ENCODE data around the gene SDE2.
"Not testable (repeated sequence)": the region's sequence is repeated elsewhere in the genome, so short reads cannot be mapped to it uniquely, and the experiment has no call there.

SDE2 gene

DNA sequence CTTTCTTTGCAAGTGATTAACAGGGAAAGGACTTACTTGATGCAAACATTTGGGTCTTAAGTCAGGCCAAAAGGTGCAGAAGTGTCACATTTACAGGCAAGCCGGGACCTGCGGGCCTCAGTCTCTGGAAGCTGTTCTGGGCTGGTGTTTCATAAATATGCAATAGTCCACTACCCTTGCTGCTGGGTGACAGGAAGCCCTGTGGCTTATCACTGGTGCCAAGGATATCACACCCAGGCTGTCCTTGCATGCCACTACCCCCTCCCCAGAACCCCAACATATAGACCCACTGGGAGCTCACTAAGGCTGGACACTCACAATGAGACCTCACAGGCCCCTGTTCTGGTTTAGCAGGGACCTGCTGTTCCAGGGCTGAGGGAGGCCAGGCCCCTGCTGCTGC lies 54.8 kb downstream of the SDE2 start:
- no peaks in the 10 kb centered on the region for H3K36me3 Mint-ChIP-seq (ENCODE audit: insufficient read depth)
- H3K4me3 Mint-ChIP-seq = no peak overlapping the region
- H3K4me1 Mint-ChIP-seq = peaks cover 8% of the 10 kb centered on the region
- DNase-seq (ENCODE audit: low spot score in 2 of 2) = no peak
- no peaks in the 10 kb centered on the region for H3K9me3 Mint-ChIP-seq
- H3K27ac Mint-ChIP-seq (ENCODE audit: low read depth) = peak overlapping the region; percentile 11
- H3K27me3 Mint-ChIP-seq = peaks cover 11% of the 10 kb centered on the region
- no peak for ATAC-seq (replicated peaks; ENCODE audit: extremely low read depth, poor library complexity, severe bottlenecking)

- no peak for ATAC-seq (replicated peaks; ENCODE audit: extremely low read depth, poor library complexity, severe bottlenecking)
- Mint-ChIP-seq H3K4me3 (no peak overlapping the region), H3K27me3 (peaks cover 3% of the 10 kb centered on the region), H3K27ac (ENCODE audit: low read depth) (no peak overlapping the region), H3K4me1 (peaks cover 8% of the 10 kb centered on the region), H3K36me3 (ENCODE audit: insufficient read depth) (no peaks in the 10 kb centered on the region), H3K9me3 (no peaks in the 10 kb centered on the region)
- DNase-seq (ENCODE audit: low spot score in 2 of 2) = no peak
Measured at GRCh38 chr1:225943582-225943981, 55.6 kb downstream of the SDE2 start.

- Mint-ChIP-seq H3K4me1 (peaks cover 8% of the 10 kb centered on the region), H3K27ac (ENCODE audit: low read depth) (no peak overlapping the region), H3K9me3 (no peaks in the 10 kb centered on the region), H3K36me3 (ENCODE audit: insufficient read depth) (no peaks in the 10 kb centered on the region), H3K4me3 (no peak overlapping the region), H3K27me3 (no peaks in the 10 kb centered on the region)
- DNase-seq (ENCODE audit: low spot score in 2 of 2) = no peak
- ATAC-seq (replicated peaks; ENCODE audit: extremely low read depth, poor library complexity, severe bottlenecking) = no peak
Measured at GRCh38 chr1:225942574-225942973, 56.6 kb downstream of the SDE2 start.

DNA sequence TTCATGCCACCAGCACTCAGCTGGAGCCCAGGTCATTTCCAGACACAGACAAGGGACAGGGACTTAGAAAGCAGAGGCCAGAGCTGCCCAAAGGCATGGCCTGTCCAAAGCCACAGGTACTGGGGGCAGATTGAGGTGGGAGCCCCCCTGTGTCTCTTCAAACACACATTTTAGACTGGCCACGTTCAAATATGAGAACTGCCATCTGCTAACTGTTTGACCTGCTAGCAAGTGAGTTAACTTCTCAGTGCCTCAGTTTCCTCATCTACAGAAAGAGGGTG lies 57.3 kb downstream of the SDE2 start:
- no peak overlapping the region for H3K4me3 Mint-ChIP-seq
- H3K27me3 Mint-ChIP-seq = no peaks in the 10 kb centered on the region
- H3K27ac Mint-ChIP-seq (ENCODE audit: low read depth) = no peak overlapping the region
- H3K36me3 Mint-ChIP-seq (ENCODE audit: insufficient read depth) = no peaks in the 10 kb centered on the region
- no peaks in the 10 kb centered on the region for H3K9me3 Mint-ChIP-seq
- ATAC-seq (replicated peaks; ENCODE audit: extremely low read depth, poor library complexity, severe bottlenecking) = no peak
- DNase-seq (ENCODE audit: low spot score in 2 of 2) = no peak
- H3K4me1 Mint-ChIP-seq = peaks cover 8% of the 10 kb centered on the region

DNA sequence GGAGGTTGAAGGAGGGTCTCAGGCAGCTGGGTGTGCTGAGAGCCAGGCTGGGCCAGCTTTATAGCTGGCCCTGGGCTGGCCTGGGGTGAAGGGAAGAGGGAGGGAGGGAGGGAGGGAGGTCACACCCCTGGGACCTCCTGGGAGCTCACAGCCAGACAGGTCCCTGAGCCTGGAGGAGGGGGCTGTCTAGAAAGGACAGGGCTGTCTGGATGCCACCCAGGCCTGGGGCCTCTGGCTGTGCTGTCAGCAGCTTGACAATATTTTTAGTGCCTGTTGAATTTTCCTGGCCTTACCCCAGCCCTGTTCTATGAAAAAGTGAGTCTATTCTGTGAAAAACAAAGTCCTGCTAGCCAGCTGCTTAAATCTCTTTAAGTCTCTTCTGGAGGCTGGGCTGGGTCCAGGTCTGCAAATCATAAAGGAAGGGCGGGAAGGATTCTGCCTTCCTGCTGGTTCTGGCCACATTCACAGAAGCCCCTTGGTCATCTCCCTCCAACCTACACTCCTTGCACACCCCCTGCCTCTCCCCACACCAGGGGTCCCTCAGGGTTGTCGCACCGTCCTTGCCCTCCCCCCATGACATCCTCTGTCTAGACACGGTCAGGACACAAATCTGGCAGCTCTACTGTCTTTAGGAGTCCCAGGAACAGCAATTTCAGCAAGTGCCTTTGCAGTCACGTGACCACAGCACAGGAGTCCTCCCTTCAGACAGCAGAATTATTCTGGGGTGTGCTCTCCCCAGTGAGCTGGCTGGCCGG lies 57.8 kb downstream of the SDE2 start, which contains the start of gene LEFTY2:
Gene LEFTY2 (minus strand): TSS at position 34 of the 755 bp plus-strand sequence. CDS start 80 bp downstream, outside the sequence.
- H3K9me3 Mint-ChIP-seq = no peaks in the 10 kb centered on the region
- H3K27me3 Mint-ChIP-seq = no peaks in the 10 kb centered on the region
- H3K4me1 Mint-ChIP-seq = peaks cover 8% of the 10 kb centered on the region
- ATAC-seq (replicated peaks; ENCODE audit: extremely low read depth, poor library complexity, severe bottlenecking) (no peak), DNase-seq (ENCODE audit: low spot score in 2 of 2) (no peak)
- no peaks in the 10 kb centered on the region for H3K36me3 Mint-ChIP-seq (ENCODE audit: insufficient read depth)
- H3K27ac Mint-ChIP-seq (ENCODE audit: low read depth) = no peak within 1 kb of the TSS
- no peak within 1 kb of the TSS for H3K4me3 Mint-ChIP-seq

DNA sequence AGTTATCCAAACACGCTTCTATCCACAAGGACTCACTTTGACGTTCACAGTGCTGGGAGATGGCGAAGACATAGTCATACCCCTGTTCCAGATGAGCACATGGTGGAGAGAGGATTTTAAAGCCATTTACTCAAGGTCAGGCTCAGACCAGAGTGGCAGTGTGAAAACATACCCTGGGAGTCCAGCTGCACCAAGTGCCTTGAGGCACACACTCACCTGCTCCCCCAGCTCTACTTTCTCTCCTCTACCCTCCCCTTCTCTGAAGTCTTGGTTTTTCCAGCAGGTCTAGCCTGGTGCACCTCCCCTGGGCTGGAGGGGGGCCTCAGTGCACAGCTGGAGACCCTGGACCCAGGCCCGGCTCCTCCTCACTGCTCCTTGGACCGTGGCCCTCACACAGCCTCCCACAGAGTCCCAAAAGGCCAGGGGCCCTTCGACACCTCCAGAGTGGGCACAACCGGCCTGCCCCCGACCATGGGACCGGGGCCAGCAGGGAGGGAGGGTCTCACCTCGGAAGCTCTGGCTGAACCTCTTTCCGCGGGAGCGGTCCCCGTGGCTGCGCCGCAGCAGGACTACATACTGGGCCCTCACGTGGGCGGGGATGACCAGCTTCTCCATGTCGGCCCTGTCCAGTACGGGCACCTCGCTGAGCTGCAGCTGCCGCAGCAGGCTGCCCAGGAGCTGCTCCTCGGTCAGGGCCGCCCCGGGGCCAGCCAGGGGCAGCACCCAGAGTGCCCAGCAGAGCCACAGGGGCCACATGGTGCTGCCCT lies 58.6 kb downstream of the SDE2 start:
- Mint-ChIP-seq H3K27ac (ENCODE audit: low read depth) (no peak overlapping the region), H3K27me3 (no peaks in the 10 kb centered on the region), H3K9me3 (no peaks in the 10 kb centered on the region), H3K4me3 (no peak overlapping the region), H3K36me3 (ENCODE audit: insufficient read depth) (no peaks in the 10 kb centered on the region), H3K4me1 (peaks cover 8% of the 10 kb centered on the region)
- no peak for DNase-seq (ENCODE audit: low spot score in 2 of 2)
- no peak for ATAC-seq (replicated peaks; ENCODE audit: extremely low read depth, poor library complexity, severe bottlenecking)

DNA sequence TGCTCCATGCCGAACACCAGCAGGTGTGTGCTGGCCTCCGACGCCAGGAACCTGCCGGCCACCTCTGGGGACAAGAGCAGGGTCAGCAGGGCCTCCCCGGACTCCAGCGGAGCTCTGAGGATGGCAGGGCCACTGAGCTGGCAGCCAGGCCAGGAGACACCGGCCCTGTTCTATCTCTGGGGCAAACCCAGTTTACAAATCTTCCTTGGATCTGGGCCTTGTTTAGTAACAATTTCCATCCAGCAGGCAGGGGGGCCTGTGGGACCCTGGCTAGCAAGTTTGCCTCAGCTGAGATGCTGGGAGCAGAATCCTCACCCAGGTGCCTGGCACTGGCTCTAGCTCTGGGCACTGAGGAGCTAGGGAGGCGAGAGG lies 59.2 kb downstream of the SDE2 start:
- DNase-seq (ENCODE audit: low spot score in 2 of 2); H3K27me3 Mint-ChIP-seq; H3K9me3 Mint-ChIP-seq; H3K27ac Mint-ChIP-seq (ENCODE audit: low read depth); H3K4me3 Mint-ChIP-seq; H3K36me3 Mint-ChIP-seq (ENCODE audit: insufficient read depth); H3K4me1 Mint-ChIP-seq; ATAC-seq (replicated peaks; ENCODE audit: extremely low read depth, poor library complexity, severe bottlenecking): not testable (repeated sequence)

GRCh38 chr1:225939097-225939938 lies 59.8 kb downstream of the SDE2 start:
- not testable (repeated sequence) for ATAC-seq (replicated peaks; ENCODE audit: extremely low read depth, poor library complexity, severe bottlenecking); H3K4me3 Mint-ChIP-seq; H3K4me1 Mint-ChIP-seq; DNase-seq (ENCODE audit: low spot score in 2 of 2); H3K9me3 Mint-ChIP-seq; H3K27me3 Mint-ChIP-seq; H3K36me3 Mint-ChIP-seq (ENCODE audit: insufficient read depth); H3K27ac Mint-ChIP-seq (ENCODE audit: low read depth)

GRCh38 chr1:225937048-225937968 lies 61.8 kb downstream of the SDE2 start:
- no peak for ATAC-seq (replicated peaks; ENCODE audit: extremely low read depth, poor library complexity, severe bottlenecking)
- H3K36me3 Mint-ChIP-seq (ENCODE audit: insufficient read depth) = no peaks in the 10 kb centered on the region
- H3K27me3 Mint-ChIP-seq = no peaks in the 10 kb centered on the region

DNA sequence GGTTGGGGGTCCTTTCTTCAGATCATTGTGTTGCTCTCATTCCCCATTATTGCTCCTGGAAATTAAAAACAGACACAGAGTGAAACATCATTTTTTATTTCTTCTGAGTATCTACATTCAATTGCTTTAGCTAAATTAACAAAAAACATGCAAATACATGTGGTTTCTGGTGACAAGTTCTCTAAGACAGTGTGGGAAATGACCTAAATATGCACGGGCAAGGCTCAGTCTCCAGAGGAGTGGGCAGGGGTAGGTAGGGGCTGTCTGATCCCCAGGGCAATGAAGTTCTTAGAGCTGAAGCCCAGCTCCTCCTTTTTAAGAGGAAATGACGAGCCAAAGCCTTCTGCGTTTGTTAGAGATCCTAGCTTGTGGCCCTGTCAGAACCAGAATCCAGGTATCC lies 62.6 kb downstream of the SDE2 start:
- Mint-ChIP-seq H3K4me1 (no peaks in the 10 kb centered on the region), H3K36me3 (ENCODE audit: insufficient read depth) (no peaks in the 10 kb centered on the region), H3K27ac (ENCODE audit: low read depth) (no peak overlapping the region), H3K4me3 (no peak overlapping the region), H3K9me3 (no peaks in the 10 kb centered on the region), H3K27me3 (no peaks in the 10 kb centered on the region)
- ATAC-seq (replicated peaks; ENCODE audit: extremely low read depth, poor library complexity, severe bottlenecking) (no peak), DNase-seq (ENCODE audit: low spot score in 2 of 2) (no peak)

More at GRCh38 chr1:225937048-225937968, 61.8 kb downstream of the SDE2 start:
- Mint-ChIP-seq H3K27ac (ENCODE audit: low read depth) (no peak overlapping the region), H3K9me3 (no peaks in the 10 kb centered on the region), H3K4me3 (no peak overlapping the region), H3K4me1 (no peaks in the 10 kb centered on the region)
- DNase-seq (ENCODE audit: low spot score in 2 of 2) = no peak

GRCh38 chr1:225936086-225936485 lies 63.1 kb downstream of the SDE2 start:
- H3K9me3 Mint-ChIP-seq; H3K27ac Mint-ChIP-seq (ENCODE audit: low read depth); H3K4me1 Mint-ChIP-seq; DNase-seq (ENCODE audit: low spot score in 2 of 2); H3K36me3 Mint-ChIP-seq (ENCODE audit: insufficient read depth); H3K4me3 Mint-ChIP-seq; ATAC-seq (replicated peaks; ENCODE audit: extremely low read depth, poor library complexity, severe bottlenecking); H3K27me3 Mint-ChIP-seq: not testable (repeated sequence)

- Mint-ChIP-seq H3K27ac (ENCODE audit: low read depth) (no peak overlapping the region), H3K9me3 (no peaks in the 10 kb centered on the region), H3K36me3 (ENCODE audit: insufficient read depth) (no peaks in the 10 kb centered on the region), H3K4me1 (no peaks in the 10 kb centered on the region), H3K4me3 (no peak overlapping the region), H3K27me3 (no peaks in the 10 kb centered on the region)
- ATAC-seq (replicated peaks; ENCODE audit: extremely low read depth, poor library complexity, severe bottlenecking) (no peak), DNase-seq (ENCODE audit: low spot score in 2 of 2) (no peak)
Measured at GRCh38 chr1:225934711-225935110, 64.4 kb downstream of the SDE2 start.
